Daoy (cell line): Measurements from ENCODE around the gene CHST15. TPM values are rescaled to one million over a fixed set of nuclear protein-coding genes. Genes with fewer than 3 reads are reported as not detected.
A peak's percentile ranks its signal among the peaks of the same experiment; 100 is the strongest.

Experiments used
- DNase-seq: peaks from one replicate; pipeline ENCODE4 v3.0.0-alpha.2; 2015; ENCODE audit warnings: low read depth
- total RNA-seq: library from RNA; depleted of rRNA; stranded (reverse); fragments of >200 nt; shearing (Covaris generic); gene quantifications from 2 replicates; pipeline ENCODE4 v1.2.3, GENCODE V29; 2014

CHST15 gene
- total RNA-seq, 1 experiment from 2014 or later: 11.8 TPM

DNA sequence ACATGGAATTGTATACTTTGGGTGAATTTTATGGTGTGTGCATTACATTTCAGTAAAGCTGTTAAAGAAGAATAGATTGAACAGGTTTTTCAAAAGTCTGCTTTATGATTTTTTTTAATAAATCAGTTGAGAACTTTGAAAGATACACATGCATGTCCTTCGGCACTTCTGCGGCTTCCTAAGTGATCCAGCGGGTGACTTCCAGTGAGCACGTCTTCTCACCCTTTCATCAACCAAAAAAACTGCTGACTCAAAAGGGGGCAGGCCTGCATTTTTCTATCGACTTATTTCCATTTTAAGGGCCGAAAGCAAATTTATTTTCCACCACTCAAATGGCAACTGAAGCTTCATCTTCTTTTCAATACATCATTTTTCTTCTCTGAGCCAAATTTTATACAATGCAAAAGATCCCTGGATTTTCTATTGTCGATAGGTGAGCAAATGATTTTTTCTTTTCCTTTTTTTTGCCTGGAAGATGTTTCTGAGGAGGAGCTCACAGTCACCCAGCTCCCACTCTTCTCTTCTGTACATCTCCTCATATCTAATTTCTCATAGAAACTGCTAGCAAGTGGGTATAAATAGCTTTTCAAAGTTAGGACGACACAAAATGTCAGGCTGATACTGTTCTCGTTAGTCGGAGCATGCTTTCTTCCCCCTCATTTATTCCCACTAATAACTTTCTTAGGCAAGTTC lies 10.2 kb downstream of the CHST15 start:
- no peak for DNase-seq

DNA sequence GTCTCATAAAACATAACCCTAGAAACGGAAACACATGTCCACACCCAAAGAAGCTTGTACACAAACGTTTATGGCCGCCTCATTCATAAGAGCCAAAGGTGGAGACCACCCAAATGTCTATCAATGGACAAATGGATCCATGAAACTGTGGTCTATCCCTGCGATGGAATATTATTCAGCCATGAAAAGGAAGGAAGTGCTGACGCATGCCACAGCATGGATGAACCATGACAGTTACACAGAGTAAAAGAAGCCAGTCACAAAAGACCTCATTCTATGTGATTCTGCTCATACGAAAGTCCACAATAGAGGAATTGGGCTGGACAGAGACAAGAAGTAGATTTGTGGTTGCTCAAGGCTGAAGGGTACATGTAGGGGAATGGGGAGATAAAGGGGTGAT lies 10.8 kb downstream of the CHST15 start:
- DNase-seq: no peak

- DNase-seq: no peak
These were observed 11.8 kb downstream of the CHST15 start for GRCh38 chr10:124081547-124082140.

DNA sequence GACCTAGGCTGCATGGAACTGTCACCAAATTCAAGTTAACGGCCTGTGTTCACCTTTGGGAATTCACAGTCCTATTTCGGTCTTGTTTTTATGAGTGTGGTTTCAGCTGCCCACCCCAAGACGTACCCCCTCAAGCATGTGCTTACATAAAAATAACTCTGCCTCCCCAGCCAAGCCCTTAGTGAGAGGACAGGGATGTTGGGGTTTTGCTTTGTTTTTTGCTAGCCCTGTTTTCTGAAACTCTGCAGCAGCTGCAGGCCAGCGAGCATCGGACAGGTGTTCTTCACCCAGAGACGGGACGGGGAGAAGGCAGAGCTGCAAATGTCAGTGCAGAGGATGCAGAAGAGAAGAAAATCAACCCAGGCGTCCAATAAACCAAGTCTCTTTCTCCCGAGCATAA lies 13.5 kb downstream of the CHST15 start:
- DNase-seq: no peak

DNA sequence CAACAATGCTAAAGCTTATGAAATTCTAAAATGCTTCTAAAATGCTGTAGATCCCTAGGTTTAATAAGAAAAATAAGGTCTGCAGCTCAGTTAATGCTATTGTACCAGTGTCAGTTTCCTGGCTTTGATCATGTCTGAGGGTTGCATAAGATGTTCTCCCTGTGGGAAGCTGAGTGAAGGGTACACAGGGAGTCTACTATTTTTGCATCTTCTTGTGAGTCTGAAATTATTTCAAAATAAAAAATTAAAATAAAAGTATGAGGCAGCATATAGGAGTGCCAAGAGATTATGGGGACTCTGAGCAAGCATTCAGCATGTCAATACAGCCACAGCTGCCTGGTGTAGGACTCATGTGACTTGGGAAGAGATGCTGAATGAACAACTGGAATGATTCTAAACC lies 14.7 kb downstream of the CHST15 start:
- DNase-seq: no peak

DNA sequence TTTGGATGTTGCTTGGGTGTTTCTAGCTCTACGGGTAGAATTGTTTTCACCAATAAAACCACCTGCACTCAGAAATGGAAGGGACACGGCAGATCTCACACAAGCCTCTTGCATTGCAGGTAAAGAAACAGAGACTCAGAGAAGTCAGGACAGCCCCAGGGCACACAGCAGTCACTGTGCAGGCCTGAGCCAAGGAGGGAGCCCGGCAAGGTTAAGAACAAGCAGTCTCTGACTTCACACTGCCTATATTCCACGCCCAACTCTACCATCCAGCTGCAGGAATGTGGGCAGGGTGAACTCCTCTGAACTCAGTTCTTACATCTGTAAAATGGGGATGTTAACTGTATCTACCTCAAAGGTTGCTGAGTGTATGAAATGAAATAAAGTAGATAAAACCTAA lies 15.4 kb downstream of the CHST15 start:
- DNase-seq: no peak

DNA sequence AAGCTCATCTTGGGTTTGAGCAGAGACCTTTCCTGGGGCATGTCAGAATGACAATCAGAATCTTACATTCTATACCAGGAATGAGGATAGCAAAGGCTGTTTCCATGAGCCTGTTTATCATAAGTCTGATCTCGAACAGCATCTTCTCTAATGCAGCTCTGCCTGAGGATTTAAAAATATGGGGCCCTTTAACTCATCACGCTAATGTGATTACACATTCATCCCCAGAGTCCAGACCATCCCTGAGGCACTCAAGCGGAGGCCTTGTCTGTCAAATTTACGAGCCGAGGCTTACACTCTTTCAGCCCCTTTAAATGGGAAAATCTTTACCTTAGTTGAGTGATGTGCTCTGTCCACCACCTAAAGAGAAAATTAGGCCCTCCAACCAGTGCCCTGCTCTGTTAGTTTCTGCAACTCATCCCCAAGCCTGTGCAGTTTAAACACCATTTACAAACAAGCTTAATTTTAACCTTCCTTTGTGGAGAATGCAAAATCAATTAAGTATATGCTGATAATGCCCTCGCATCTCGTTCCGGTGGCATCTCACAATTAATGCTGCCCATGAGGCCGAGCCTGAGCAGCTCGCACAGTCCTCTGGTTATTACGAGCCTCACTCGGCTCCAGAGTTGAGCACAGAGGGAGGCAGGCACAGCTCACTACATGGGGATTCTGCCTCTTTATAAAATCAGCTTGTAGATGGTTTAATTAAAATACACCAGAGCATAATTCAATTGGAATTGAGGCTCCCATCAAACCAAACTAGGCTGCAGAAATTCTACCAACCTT lies 16.0 kb downstream of the CHST15 start:
- DNase-seq: no peak

DNA sequence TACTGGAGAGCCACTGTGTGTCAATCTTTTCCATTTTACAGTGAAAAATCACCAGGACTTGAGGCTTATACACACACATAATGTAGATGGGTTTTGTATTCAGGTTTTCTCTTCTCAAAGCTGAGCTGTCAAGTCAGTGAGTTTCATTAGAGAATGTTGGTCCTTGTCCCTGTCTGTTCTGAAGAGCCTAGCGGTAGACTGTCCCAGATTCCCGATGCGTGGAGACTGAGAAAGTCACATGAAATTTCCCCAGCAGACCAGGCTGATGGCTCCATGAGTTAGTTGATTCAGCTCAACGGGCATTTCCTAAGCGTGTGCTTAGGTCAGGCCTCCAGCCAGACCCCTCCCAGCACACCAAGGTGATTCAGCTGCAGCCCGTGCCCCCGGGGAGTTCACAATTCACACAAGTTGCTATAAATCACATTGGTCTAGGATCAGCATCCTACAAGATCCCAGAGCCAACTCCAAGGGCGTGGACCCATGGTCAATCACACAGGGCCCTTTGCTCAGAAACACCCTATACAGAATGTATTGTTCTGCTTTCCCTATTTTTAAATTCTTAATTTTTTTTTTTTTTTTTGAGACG lies 17.2 kb downstream of the CHST15 start:
- DNase-seq: peak; percentile 48

GRCh38 chr10:124075231-124075955 lies 18.0 kb downstream of the CHST15 start:
- no peak for DNase-seq

DNA sequence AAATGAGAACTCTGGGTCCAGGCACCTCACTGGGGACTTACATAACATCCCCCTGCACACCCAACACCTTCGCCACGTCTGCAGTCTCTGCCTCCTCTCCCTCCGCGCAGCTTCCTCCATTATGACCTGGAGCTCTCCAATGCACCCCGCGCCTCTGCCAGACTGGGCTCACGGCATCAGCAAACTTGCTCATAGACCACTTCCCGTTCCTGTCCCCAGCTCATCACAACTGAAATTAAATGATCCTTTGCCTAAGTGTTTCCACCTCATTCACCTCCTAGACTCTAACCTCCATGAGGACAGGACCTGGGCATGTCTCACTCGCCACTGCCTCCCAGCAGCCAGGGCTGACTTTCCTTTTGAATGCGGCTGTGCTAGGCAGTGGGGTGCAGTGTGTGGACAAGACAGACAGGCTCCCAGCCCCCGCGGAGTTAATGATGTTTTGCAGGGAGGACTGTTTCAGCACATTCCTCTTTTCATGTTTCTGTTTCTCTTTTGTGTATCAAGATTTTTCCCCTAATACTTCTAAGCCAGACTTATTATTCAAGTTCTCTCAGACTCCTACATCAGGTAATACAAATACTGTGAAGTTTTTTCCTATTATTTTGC lies 18.8 kb downstream of the CHST15 start:
- no peak for DNase-seq

DNA sequence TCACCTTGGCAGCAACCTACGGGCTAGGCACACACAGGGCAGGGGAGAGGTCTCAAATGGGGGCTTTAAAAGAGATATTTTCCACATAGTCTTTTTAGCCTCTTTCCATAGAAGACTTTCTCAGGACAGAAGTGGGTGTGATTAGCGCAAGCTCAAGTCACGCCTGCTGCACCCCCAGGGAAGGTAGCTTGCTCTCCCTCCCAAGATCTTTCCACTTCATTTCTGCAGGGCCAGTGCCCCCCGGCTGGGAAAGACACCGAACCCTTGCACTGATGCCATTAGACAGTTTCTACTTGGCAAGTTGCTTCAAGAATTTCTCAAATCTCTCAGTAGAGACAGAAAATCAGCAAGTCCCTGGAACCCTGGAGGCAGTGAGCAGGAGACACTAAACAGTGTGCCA lies 19.4 kb downstream of the CHST15 start:
- no peak for DNase-seq

GRCh38 chr10:124072541-124072940 lies 20.9 kb downstream of the CHST15 start:
- no peak for DNase-seq

DNA sequence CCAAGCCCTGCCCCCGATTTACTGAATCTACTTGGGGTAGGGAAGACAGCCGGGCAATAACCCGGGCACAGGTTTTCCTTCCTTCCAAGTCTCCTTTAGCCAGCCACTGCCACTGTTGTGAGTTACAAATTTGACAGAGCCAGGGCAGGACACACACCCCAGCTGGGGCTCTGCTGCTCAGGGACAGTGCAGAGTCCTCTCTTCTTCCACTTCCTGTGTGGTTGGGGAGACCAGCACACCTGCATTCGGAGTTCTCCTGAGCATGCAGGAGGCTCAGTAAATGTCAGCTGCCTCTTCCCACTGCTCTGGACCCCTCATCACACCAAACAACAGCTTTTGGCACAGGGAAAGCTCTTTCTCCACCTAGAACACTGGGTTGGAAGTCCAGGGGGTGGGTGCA lies 21.3 kb downstream of the CHST15 start:
- DNase-seq: no peak

DNA sequence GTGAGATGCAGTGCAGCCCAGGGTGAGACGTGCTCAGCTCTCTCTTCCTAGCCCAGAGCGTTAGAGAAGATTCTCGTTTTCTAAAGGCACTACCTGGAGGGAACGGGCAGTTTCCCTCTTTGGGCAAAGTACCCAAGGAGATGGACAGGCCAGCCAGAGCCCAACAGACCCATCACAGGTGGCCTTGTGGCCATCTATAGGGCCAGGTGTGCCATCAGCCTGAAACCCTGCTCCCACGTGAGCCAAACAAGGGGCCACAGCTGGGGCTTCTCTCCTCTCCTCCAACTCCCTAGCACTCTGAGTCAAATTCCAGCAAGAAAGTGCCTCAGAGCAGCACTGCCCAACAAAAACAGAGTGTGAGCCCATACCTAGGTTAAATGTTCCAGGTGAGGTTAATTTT lies 22.3 kb downstream of the CHST15 start:
- DNase-seq: no peak

GRCh38 chr10:124070666-124071065 lies 22.7 kb downstream of the CHST15 start:
- no peak for DNase-seq

DNA sequence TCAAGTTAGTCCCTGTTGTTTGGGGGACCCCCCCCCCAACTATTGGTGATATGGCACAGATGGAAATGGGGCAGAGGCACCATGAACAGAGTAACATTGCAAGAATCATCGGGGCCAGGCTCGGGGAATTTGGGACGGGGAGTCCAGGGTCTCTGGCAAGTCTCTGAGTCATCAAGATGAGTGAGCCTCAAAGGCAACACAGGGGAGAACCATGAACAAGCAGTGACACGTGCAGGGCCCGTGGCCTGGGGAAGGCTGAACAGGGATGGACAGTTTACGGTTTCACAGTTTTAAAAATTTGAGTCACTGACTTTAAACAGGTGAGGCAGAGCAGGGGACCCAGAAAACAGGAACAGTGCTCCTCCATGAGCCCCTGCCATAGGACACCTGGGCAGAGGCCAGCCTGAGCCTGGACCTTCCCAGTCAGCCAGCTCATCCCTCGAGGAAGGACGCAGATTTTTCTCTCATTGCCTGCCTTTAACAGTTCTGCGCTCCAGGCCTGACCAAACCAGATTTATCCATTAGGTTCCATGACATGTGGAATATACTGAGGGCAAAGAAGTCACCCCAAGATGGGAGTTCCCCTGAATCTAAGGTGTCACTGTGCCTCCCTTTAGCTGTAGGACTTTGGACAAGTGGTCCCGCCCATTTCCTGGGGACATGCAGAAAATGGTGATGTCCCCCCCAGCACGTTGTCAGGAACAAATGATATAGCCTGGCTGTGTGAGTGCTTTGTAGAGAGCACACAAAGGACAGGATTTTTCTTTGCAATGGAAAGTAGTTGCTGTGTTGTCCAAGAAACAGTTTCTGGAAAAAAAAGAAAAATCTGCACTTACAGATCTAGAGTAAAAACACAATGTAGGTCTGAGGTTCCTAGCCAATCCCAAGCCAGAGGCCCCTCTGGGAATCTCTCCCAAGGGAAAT lies 23.8 kb downstream of the CHST15 start:
- DNase-seq: no peak

DNA sequence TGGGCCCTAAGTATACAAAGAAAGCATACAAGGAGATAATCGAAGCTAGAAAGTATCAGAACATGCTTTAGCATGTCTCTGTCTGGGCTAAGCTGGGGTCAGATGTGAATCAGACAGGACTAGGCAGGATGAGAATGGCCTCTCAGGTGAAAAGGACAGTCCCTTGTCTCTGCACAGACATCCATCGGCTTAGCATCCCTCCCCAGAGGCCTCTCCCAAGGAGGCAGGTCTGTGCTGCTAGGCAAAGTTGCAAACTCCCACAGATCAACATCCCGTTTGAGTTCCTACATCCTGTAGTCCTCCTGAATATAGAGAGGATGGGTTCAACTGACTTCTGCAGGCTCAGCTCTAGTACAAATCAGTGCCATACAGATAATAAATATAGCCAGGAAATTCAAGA lies 24.5 kb downstream of the CHST15 start:
- no peak for DNase-seq

- no peak for DNase-seq
These were observed 25.5 kb downstream of the CHST15 start for GRCh38 chr10:124067825-124068400.

GRCh38 chr10:124066781-124067714 lies 26.4 kb downstream of the CHST15 start:
- no peak for DNase-seq
